ENCODE results near the gene RABGAP1L.

GRCh38 chr1:175036476-175036875 lies 877.2 kb downstream of the RABGAP1L start:
- TF ChIP-seq EZH2 (IDR thresholded peaks at IDR 0.05), result no peak
- no peak for TF ChIP-seq SIN3A (IDR thresholded peaks at IDR 0.05; ENCODE audit: low read depth)

Data from HCT116 (cell line).